GM18526 (cell line): ENCODE results near the gene SLC35B2.

Experiments
- POLR2A ChIP-seq: IDR thresholded peaks from 3 replicates; pipeline ENCODE4 v1.6.1; 2011; ENCODE audit not compliant: insufficient read length; ENCODE audit errors: extremely low read depth

SLC35B2 gene

GRCh38 chr6:44243345-44243744, 14.0 kb downstream of the SLC35B2 start:
- no peak for TF ChIP-seq POLR2A

- TF ChIP-seq POLR2A = no peak
These were observed 18.5 kb downstream of the SLC35B2 start for GRCh38 chr6:44238687-44239350.

DNA sequence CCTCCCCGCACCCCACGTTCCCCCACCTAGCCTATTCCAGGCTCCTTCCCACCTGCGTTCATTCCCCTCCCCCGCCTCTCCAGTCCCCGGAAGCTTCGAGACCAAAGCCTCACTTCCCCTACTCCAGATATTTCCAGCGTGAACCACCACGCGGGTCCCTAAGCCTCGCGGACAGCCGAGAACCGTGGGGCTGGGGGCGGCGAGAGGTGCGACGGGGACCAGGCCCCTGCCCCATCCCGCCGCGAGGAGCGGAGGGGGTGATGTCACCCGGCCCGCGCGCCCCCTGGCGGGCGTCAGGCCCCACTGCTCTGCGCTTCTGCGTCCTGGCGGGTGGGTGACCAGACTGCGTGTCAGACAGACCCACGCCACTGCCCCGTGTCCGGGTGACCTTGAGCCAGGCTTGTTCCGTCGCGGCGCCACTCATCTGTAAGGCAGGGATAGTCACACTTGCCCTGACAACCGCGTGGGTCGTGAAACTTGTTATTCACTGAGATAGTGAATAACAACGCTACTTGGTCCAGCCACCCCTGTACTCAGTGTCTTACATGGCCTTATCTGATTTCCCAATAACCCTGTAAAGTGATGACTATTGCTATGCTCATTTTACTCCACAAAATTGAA, 19.4 kb downstream of the SLC35B2 start:
- TF ChIP-seq POLR2A = no peak

- no peak for TF ChIP-seq POLR2A
These were observed 20.1 kb downstream of the SLC35B2 start for GRCh38 chr6:44237021-44237812.

- TF ChIP-seq POLR2A = no peak
These were observed 21.3 kb downstream of the SLC35B2 start for GRCh38 chr6:44235891-44236516.

GRCh38 chr6:44235269-44235668, 22.1 kb downstream of the SLC35B2 start:
- TF ChIP-seq POLR2A = no peak

DNA sequence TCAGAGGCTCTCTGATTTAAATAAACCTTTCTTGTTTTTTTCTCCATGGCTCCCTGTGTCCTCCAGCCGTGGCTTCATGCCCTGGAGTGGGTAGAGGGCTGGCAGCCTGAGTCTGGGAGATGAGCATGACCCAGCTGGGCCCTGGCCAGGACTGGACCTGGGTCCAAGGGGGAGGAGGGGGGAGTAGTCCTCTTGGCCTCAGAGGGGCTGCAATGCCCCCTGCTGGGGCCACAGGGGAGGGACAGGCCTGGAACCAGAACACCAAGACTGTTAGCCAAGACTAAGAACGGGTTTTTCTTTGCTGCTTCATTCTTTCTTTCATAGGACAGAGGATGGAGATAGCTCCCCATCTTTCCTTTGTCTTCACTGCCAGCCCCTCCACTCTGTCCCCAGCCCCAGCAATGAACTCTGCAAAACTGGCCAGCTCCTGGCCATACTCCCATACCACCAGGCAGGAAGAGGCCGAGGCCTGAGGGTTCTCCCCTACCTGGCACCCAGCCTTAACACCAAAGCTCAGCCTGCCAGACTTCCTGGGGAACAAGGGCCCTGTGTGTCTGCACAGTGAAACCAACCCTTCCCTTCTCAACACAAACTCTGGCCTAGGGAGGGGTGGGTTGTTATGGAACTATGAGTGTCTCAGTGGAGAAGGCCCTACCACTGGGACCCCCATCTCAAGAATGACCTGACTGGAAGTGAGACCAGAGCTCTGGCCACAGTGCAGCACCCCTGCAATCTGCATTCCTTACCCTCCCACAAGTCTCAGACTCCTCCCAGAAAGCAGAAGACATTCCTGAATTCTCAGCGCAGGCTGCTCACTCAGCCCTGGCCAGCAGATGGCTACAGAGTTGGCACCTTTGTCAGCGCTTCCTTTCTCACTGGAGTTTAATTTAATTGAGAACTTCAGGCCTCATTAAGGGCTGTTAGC, 23.0 kb downstream of the SLC35B2 start:
- no peak for TF ChIP-seq POLR2A

DNA sequence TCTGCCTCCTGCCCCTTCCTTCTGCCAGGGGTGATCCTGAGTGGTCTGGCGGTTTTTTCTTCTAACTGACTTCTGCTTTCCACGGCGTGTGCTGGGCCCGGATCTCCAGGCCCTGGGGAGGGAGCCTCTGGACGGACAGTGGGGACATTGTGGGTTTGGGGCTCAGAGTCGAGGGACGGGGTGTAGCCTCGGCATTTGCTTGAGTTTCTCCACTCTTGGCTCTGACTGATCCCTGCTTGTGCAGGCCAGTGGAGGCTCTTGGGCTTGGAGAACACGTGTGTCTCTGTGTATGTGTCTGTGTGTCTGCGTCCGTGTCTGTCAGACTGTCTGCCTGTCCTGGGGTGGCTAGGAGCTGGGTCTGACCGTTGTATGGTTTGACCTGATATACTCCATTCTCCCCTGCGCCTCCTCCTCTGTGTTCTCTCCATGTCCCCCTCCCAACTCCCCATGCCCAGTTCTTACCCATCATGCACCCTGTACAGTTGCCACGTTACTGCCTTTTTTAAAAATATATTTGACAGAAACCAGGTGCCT, 23.7 kb downstream of the SLC35B2 start:
- no peak for TF ChIP-seq POLR2A

DNA sequence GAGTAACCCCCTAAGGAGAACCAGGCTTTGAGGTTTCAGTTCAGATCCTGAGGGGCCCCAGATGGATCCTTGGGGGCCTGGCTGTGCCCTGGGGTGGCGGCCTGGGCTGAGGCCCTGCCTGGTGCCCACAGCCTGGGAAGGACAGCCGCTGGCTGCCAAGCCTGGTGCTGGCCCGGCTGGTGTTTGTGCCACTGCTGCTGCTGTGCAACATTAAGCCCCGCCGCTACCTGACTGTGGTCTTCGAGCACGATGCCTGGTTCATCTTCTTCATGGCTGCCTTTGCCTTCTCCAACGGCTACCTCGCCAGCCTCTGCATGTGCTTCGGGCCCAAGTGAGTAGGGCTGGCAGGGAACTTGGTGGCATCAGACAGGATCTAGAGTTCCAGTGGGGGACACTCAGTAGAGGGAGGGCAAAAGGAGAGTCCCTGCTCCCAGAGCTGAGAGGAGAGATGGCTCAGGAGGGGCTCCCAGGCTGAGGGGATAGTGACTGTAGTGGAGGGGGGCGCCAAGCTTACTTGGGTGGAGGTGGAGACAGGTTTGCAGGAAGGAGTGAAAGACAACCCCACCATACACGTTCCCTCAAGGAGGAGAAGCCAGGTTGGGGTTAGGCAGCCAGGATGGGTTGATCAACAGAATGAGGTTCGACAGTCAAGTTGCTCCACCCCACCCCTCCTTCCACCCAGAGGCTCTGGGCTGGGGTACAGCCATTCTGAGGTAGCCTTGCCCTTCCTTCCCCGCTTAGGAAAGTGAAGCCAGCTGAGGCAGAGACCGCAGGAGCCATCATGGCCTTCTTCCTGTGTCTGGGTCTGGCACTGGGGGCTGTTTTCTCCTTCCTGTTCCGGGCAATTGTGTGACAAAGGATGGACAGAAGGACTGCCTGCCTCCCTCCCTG, 24.4 kb downstream of the SLC35B2 start:
- TF ChIP-seq POLR2A = no peak

DNA sequence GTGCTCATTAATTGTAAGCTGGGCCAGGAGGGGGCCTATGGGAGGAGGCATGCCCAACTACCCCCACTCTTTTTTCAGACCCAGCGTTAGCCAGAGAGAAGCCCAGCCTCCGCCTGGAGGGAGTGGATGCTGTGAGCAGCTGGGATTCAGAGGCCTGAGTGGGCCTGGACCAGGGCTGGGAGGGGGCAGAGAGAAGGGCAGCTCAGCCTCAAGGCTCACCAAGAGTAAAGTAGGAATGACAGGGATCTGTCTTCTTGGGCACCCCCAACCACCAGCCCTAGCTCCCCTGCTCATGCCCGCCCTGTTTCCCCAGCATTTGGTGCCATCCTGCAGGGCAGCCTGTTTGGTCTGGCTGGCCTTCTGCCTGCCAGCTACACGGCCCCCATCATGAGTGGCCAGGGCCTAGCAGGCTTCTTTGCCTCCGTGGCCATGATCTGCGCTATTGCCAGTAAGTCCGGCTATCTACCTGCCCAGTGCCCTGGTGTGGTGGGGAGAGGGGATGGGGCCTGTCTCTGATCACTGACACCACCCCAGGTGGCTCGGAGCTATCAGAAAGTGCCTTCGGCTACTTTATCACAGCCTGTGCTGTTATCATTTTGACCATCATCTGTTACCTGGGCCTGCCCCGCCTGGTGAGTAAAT, 27.2 kb downstream of the SLC35B2 start:
- no peak for TF ChIP-seq POLR2A

GRCh38 chr6:44229376-44230033, 27.8 kb downstream of the SLC35B2 start:
- no peak for TF ChIP-seq POLR2A

DNA sequence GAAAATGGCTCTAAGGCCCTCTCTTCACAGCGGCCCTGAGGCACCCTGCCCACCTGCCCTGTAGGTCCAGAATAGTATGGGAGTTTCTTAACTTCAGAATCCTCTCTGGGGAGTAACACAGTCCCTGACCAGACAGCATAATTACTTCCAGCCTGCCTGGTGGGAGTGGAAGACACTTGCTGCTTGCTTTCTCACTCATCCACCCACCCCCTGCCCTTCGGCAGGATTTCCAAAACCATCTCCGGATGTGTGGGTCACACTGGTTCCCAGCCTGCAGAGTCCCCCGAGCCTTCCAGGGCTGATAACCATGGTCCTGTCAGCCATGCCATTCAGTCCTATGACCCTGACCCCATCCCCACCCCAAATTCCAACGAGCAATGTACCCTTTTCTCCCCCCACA, 28.5 kb downstream of the SLC35B2 start:
- TF ChIP-seq POLR2A = no peak

- no peak for TF ChIP-seq POLR2A
These were observed 28.9 kb downstream of the SLC35B2 start for GRCh38 chr6:44228433-44228832.

GRCh38 chr6:44228031-44228430, 29.3 kb downstream of the SLC35B2 start:
- no peak for TF ChIP-seq POLR2A
